Stimulated activated CD8-positive, alpha-beta memory T cell treated with anti-CD3 and anti-CD28 coated beads, Interleukin-7, amount 100 ng/mL, for 4 hours (primary cell): ENCODE measurements around the gene ATP5PO.
"Not testable (repeated sequence)": the region's sequence is repeated elsewhere in the genome, so short reads cannot be mapped to it uniquely, and the experiment has no call there.

Source experiments
- DNase-seq, 2 donors: peaks; one replicate each; pipeline ENCODE4 v3.0.0-alpha.2; 2020; ENCODE audit warnings: low read depth in 2 of 2

ATP5PO gene

GRCh38 chr21:33869873-33870272 is 45.7 kb downstream of the ATP5PO start:
- DNase-seq: no peak

- DNase-seq: not testable (repeated sequence)
Measured at GRCh38 chr21:33867868-33868267, 47.7 kb downstream of the ATP5PO start.

- no peak for DNase-seq
Measured at GRCh38 chr21:33866826-33867225, 48.8 kb downstream of the ATP5PO start.

- DNase-seq: no peak
Measured at GRCh38 chr21:33865996-33866575, 49.5 kb downstream of the ATP5PO start.

DNA sequence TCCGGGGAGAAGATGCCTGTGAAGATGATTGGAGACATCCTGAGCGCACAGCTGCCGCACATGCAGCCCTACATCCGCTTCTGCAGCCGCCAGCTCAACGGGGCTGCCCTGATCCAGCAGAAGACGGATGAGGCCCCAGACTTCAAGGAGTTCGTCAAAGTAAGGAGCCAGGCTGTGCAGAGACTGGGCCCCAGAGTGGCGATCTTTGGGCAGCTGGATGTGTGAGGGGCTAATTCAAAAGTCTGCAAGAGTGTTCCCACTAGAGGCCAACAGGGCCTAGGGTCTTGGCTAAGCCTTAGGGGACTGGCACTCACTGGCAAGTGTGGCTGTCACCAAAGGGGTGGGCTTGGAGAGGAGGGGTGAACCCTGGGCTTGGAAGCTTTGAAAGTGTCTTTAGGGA is 50.4 kb downstream of the ATP5PO start:
- DNase-seq: no peak

- no peak for DNase-seq
Measured at GRCh38 chr21:33864150-33864549, 51.5 kb downstream of the ATP5PO start.

- DNase-seq: not testable (repeated sequence)
Measured at GRCh38 chr21:33863191-33863590, 52.4 kb downstream of the ATP5PO start.

DNA sequence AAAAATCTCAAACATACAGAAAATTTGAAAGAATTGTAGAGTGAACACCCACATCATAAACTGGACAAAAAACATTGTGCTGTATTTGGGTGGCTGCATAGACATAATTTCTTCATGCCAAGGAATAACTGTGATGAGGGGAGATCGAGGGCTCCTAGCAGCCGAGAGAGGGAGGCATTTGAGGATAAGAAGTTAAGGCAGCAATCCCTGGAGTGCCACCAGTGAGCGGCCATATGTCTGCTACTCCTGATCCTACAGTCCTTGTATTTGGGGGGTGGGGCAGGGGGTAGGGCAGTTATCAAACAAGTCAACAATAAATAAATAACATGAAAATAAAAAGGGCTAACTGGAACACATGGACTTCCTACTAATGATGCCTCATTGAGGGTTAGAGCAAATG is 54.5 kb downstream of the ATP5PO start:
- DNase-seq: no peak

GRCh38 chr21:33860332-33860879 is 55.2 kb downstream of the ATP5PO start:
- DNase-seq: no peak

DNA sequence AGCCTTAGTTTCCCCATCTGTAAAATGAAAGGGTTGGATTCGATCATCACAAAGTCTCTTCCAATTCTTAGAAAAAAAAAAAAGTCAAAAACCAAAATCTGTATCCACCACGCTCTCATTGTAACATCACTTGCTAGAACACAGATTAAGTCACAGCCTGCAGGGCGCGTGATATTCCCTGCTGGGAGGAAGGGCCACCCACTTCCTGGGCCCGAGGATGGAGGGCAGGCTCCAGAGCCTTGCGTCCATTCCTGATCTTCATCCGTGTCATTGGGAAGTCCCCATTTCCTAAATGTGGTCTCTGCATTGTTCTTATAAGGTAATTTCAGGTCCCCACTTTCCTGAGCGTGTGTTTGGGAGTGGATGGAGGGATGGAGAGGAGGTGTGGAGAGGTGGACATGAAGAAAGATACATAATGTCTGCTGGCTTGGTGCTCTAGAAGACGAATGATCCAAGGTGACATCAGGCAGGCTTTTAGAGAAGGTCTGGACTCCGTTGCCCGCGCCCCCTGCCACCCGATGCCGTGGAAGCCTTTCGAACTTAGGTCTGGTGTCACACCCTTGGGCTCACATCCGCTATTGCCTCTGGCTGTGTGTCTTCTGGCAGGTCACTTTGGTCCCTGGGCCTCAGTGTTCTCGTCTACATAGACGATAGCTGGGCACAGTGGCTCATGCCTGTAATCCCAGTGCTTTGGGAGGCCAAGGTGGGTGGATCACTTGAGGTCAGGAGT is 56.1 kb downstream of the ATP5PO start:
- DNase-seq: no peak

DNA sequence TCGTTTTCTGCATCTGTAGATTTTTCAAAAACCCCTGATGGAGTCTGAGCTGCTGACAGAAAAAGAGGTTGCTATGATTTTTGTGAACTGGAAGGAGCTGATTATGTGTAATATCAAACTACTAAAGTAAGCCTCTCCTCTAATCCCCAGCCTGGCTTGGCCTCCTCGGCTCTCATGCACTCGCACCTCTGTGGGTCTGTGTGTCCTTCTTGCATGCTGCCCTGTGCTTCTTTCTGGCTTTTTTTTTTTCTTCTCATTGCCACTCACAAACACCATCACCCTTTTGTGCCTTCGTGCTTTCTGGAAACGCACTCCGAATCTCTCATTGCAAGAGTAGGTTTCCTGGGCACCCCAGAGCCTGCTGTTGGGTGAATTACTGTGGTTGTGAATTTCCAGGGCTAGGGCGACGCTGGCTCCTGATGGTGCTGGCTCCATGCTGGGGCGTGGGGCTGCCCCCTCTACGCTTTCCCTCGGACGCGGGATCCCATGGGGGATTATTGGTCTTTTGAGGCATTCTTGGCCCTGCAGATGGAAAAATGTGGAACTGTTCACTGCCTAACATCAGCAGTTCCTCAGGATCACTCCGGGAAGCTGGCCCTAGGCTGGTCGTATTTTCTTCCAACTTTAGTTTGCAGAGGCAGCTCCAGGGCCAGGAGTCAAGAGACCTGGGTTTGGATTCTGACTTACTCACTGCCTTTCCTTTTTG is 56.8 kb downstream of the ATP5PO start:
- no peak for DNase-seq

GRCh38 chr21:33857846-33858666 is 57.5 kb downstream of the ATP5PO start:
- DNase-seq: no peak

- DNase-seq: no peak
Measured at GRCh38 chr21:33856893-33857527, 58.6 kb downstream of the ATP5PO start.

- DNase-seq: no peak
Measured at GRCh38 chr21:33855190-33855589, 60.4 kb downstream of the ATP5PO start.

- DNase-seq: no peak
Measured at GRCh38 chr21:33854604-33855003, 61.0 kb downstream of the ATP5PO start.
